Measurements from ENCODE around the gene EFNA3. TPM values are rescaled to one million over a fixed set of nuclear protein-coding genes. Genes with fewer than 3 reads are reported as not detected.
A peak's percentile ranks its signal among the peaks of the same experiment; 100 is the strongest.

EFNA3 gene
- total and polyA plus RNA-seq, 2 of the 4 experiments (the other 2 are of a cell fraction): 0.72 to 1.6 TPM

DNA sequence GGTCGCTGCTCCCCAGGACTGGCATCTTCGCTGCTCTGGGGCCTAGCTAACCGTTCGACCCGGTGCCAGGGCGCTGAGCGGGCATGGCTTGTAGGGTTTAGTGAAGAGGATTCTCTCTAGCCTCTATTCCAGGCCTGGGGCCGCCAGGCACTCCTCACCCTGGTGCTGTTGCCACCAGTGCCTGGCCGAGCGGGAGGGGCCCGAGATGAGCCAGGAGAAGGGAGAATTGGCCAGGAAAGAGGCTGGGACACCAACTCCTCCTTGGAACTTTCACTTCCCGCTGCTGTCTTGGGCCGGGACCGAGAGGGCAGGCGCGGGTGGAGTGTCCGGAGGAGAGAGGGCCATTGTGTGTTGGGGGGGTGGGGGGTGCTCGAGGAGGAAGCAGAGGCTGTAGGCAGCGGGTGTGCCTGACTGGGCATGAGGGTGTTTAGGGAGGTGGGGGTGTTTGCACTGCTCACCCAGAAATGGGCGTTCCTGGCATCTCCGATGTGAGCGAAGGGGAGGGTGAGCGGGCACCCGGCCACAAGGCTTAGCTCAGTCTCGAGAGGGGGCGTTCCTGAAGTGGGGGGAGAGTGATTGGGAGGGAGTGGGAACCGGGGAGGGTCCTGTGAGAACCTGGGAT is 26.7 kb upstream of the EFNA3 start:
- 3% methylated on average over 10 of the region's 27 CpGs; no CpG with 5 or more reads in 1 of the 2 experiments for WGBS, 2 experiments (ENCODE audit: extremely low coverage in 2 of 2, insufficient read length in 1 of 2)
- in situ Hi-C loops (cut with MboI; ENCODE audit: low sequenced_read_pairs): loop anchor here (10.0 kb wide), 1 partner anchor 97 kb away; the partner anchor contains the start of gene PBXIP1
- Histone ChIP-seq H3K14ac (replicated peaks; ENCODE audit: low read depth, low read length) (0 out of 2 replicates have a peak overlapping the region, but pooled peaks have one; percentile 1), H3K36me3 (ENCODE audit: control insufficient read depth, insufficient read depth, low read length) (peaks cover 7% of the 10 kb centered on the region; the same call in 1 of the 2 replicates), H2BK5ac (ENCODE audit: low read depth, low read length, poor library complexity, severe bottlenecking) (no peak overlapping the region), H2AFZ (replicated peaks; ENCODE audit: low read length, poor library complexity) (peak overlapping the region; percentile 95), H4K5ac (ENCODE audit: low read depth, low read length) (no peak overlapping the region), H3K9ac (ENCODE audit: low read depth, low read length) (peak overlapping the region; percentile 62), H3K4me2 (ENCODE audit: low read depth, low read length) (peak overlapping the region; percentile 90), H3K4ac (ENCODE audit: low read depth, low read length) (peak overlapping the region; percentile 38; the same call in 1 of the 2 replicates), H3K79me1 (ENCODE audit: low read depth in 1 of 2, low read length in 2 of 2) (peaks cover 0 to 15% of the 10 kb centered on the region in 2 experiments; a peak in 2 of 4 replicates), H2BK20ac (ENCODE audit: low read depth, low read length) (no peak overlapping the region), H4K8ac (ENCODE audit: low read depth in 2 of 2, low read length in 2 of 2) (peak overlapping the region in 1 of 2 experiments; percentile 2; a peak in 1 of 4 replicates), H2AK5ac (ENCODE audit: low read depth, low read length) (no peak overlapping the region; the same call in 1 of the 2 replicates), H2BK120ac (ENCODE audit: low read depth, low read length) (no peak overlapping the region), H3K27me3 (ENCODE audit: control insufficient read depth, insufficient read depth, low read length) (no peaks in the 10 kb centered on the region), H3K4me3 (ENCODE audit: insufficient read depth, low read depth, low read length) (peak overlapping the region; percentile 60), H3K4me1 (ENCODE audit: control insufficient read depth, insufficient read depth, low read length) (peaks cover 8% of the 10 kb centered on the region), H3K18ac (ENCODE audit: low read depth, low read length) (no peak overlapping the region), H2AK9ac (replicated peaks; ENCODE audit: low read depth, low read length, poor library complexity) (peak overlapping the region; percentile 96), H3K56ac (ENCODE audit: extremely low read depth, insufficient read depth, low read length) (no peak overlapping the region), H2BK15ac (ENCODE audit: low read depth, low read length) (no peak overlapping the region), H4K20me1 (ENCODE audit: insufficient read depth, low read length) (no peaks in the 10 kb centered on the region; the same call in 1 of the 2 replicates), H3K23ac (ENCODE audit: low read depth, low read length) (peak overlapping the region; percentile 68; the same call in 1 of the 2 replicates), H3K27ac (ENCODE audit: insufficient read depth, low read length) (no peak overlapping the region; the same call in 1 of the 2 replicates), H3K9me3 (ENCODE audit: control insufficient read depth, insufficient read depth, low read length) (no peaks in the 10 kb centered on the region), H3K9me1 (ENCODE audit: insufficient read depth, low read length) (peaks cover 4% of the 10 kb centered on the region; the same call in 1 of the 2 replicates), H4K91ac (ENCODE audit: insufficient read depth, low read depth, low read length) (no peak overlapping the region)
- no TSS peak for BruUV-seq (replicated peaks)
- CTCF ChIA-PET: interaction anchor here (0.6 to 1.3 kb wide), 2 partner anchors 19 to 23 kb away, joined by 3 read pairs; no protein-coding TSS in a partner anchor
- ATAC-seq (ENCODE audit: low read depth): peak; percentile 13
- DNase-seq: peak; percentile 13
- TF ChIP-seq MAZ (IDR thresholded peaks at IDR 0.05; ENCODE audit: borderline replicate concordance, low read depth, low read length) (peak; percentile 45; the same call in 1 of the 2 replicates), CEBPB (IDR thresholded peaks at IDR 0.05; ENCODE audit: low read depth, low read length) (no peak)
- intact Hi-C loops (cut with micrococcal nuclease): loop anchor here (5.0 kb wide), 1 partner anchor 50 kb away; the partner anchor contains the start of gene ZBTB7B
- POLR2A ChIA-PET (ENCODE audit: unreplicated experiment): no interaction called here
- dilution Hi-C loops (cut with HindIII; ENCODE audit: low sequenced_read_pairs, unreplicated experiment): no loop called here
